ENCODE results near the gene TPRG1. TPM values are rescaled to one million over a fixed set of nuclear protein-coding genes. Genes with fewer than 3 reads are reported as not detected.

Gene TPRG1
- total RNA-seq, 4 donors from 2014 or later = 2.8 to 4.3 (median 3.1) TPM

DNA sequence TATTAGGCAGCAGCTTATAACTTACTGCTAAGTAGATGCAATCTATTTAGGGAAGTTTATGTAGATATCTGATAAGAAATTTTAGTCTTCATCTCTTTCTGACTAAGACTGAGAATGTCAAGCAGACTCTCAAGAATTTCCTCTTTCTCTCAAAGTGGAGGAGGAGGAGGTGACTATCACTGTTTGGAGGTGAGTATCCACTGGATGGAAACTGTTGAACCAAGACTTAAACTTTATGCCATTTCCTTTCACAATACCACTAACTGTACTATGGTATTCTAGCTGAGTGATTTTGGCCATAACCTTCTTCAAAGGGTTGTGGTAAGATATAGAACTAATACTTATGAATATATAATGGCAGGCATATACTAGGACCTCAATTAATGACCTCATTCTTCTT lies 64.6 kb downstream of the TPRG1 start:
- Histone ChIP-seq H3K4me1 (no peaks in the 10 kb centered on the region), H3K36me3 (no peaks in the 10 kb centered on the region), H3K27me3 (no peaks in the 10 kb centered on the region), H3K9me3 (no peaks in the 10 kb centered on the region), H3K27ac (replicated peaks in 1 of 4) (no peak overlapping the region), H3K4me3 (no peak overlapping the region)
- no peak for TF ChIP-seq POLR2AphosphoS5 (IDR thresholded peaks at IDR 0.05)
- no peak for TF ChIP-seq POLR2A (IDR thresholded peaks at IDR 0.05; ENCODE audit: low read depth)
- TF ChIP-seq EP300 (IDR thresholded peaks at IDR 0.05) = no peak
- TF ChIP-seq, protein P1, sequence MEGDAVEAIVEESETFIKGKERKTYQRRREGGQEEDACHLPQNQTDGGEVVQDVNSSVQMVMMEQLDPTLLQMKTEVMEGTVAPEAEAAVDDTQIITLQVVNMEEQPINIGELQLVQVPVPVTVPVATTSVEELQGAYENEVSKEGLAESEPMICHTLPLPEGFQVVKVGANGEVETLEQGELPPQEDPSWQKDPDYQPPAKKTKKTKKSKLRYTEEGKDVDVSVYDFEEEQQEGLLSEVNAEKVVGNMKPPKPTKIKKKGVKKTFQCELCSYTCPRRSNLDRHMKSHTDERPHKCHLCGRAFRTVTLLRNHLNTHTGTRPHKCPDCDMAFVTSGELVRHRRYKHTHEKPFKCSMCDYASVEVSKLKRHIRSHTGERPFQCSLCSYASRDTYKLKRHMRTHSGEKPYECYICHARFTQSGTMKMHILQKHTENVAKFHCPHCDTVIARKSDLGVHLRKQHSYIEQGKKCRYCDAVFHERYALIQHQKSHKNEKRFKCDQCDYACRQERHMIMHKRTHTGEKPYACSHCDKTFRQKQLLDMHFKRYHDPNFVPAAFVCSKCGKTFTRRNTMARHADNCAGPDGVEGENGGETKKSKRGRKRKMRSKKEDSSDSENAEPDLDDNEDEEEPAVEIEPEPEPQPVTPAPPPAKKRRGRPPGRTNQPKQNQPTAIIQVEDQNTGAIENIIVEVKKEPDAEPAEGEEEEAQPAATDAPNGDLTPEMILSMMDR (IDR thresholded peaks at IDR 0.05) = no peak
- intact Hi-C loops (cut with DNase I) = no loop called here
- DNase-seq (ENCODE audit: extremely low spot score) = no peak

DNA sequence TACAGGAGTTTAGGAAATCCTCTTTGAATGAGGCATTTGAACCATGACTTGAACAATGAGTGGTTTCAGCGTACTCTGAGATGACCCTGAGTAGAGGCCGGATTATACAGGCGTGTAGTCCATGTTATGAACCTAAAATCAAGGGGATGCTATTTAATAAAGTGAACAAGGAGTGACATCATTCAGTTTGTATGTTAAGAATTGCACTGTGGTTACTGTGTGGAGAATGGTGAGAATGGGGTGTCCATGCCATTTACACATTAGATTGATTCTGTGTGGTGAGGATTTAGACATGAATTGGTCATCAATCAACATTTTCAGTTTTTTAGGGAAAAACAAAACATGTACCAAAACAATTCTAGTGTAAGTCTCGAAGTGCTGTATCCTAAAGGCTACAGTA lies 65.8 kb downstream of the TPRG1 start:
- intact Hi-C loops (cut with DNase I) = no loop called here

DNA sequence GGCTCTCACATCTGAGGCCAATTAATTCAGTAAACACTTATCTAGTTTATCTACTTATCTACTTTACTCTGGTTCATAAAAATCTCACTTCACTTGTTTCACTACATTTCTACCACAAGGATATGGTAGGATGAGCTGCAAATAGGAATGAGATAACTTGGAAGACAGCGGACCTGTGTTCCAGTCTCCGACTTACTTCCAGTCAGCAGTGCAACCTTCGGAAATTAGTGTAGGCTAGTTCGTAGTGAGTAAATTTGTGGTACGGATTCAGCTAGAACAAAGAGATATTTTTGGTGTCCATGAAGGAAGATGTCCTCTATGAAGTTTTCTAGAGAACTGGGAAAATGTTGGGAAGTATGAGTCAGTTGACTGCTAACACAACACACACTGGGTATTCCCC lies 66.3 kb downstream of the TPRG1 start:
- 96% methylated on average over 5 of the region's 5 CpGs for WGBS
- DNase-seq (ENCODE audit: extremely low spot score) = no peak
- peaks cover 0 to 2% (median 1%) of the 10 kb centered on the region in 4 donors for H3K9me3 ChIP-seq
- intact Hi-C loops (cut with DNase I) = no loop called here
- H3K36me3 ChIP-seq = no peaks in the 10 kb centered on the region
- TF ChIP-seq, protein P1 (IDR thresholded peaks at IDR 0.05) = no peak
- TF ChIP-seq POLR2A (IDR thresholded peaks at IDR 0.05; ENCODE audit: low read depth) = no peak
- no peak for TF ChIP-seq POLR2AphosphoS5 (IDR thresholded peaks at IDR 0.05)
- TF ChIP-seq EP300 (IDR thresholded peaks at IDR 0.05) = no peak
- no peaks in the 10 kb centered on the region for H3K4me1 ChIP-seq
- H3K27ac ChIP-seq (replicated peaks in 1 of 4) = no peak overlapping the region
- no peaks in the 10 kb centered on the region for H3K27me3 ChIP-seq
- no peak overlapping the region for H3K4me3 ChIP-seq

More for the DNA sequence above, 65.8 kb downstream of the TPRG1 start:
- H3K36me3 ChIP-seq = no peaks in the 10 kb centered on the region
- DNase-seq (ENCODE audit: extremely low spot score) = no peak
- H3K4me3 ChIP-seq = no peak overlapping the region
- H3K27ac ChIP-seq (replicated peaks in 1 of 4) = no peak overlapping the region
- H3K9me3 ChIP-seq = no peaks in the 10 kb centered on the region
- no peaks in the 10 kb centered on the region for H3K4me1 ChIP-seq
- 90% methylated on average over 4 of the region's 4 CpGs for WGBS
- TF ChIP-seq POLR2AphosphoS5 (IDR thresholded peaks at IDR 0.05) = no peak
- TF ChIP-seq, protein P1 (IDR thresholded peaks at IDR 0.05) = no peak
- no peak for TF ChIP-seq EP300 (IDR thresholded peaks at IDR 0.05)
- TF ChIP-seq POLR2A (IDR thresholded peaks at IDR 0.05; ENCODE audit: low read depth) = no peak
- H3K27me3 ChIP-seq = no peaks in the 10 kb centered on the region

DNA sequence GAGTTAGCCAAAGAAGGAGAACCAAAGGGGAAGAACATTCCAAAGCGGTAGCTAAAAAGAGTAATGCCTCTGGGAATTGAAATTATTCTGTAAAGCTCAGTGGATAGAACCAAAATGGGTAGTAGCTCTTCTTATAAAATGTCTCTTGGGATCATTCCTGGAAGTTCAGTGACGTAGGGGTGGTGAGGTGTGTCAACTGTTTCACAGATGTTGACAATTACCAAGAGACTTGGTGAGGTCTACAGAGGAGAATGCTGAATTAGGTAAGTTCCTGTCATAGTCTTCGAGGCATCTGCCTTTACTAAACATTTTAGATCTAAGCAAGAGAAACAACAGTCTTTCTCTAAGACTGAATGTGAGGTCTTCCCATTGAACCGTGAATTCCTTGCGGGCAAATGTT lies 67.8 kb downstream of the TPRG1 start:
- no peak for DNase-seq (ENCODE audit: extremely low spot score)
- WGBS = 84% methylated on average over 5 of the region's 5 CpGs
- Histone ChIP-seq H3K4me3 (no peak overlapping the region), H3K4me1 (no peaks in the 10 kb centered on the region), H3K9me3 (peaks cover 0 to 12% (median 6%) of the 10 kb centered on the region in 4 donors), H3K27me3 (no peaks in the 10 kb centered on the region), H3K27ac (replicated peaks in 1 of 4) (no peak overlapping the region), H3K36me3 (no peaks in the 10 kb centered on the region)
- TF ChIP-seq POLR2A (IDR thresholded peaks at IDR 0.05; ENCODE audit: low read depth) = no peak
- TF ChIP-seq POLR2AphosphoS5 (IDR thresholded peaks at IDR 0.05) = no peak
- TF ChIP-seq, protein P1 (IDR thresholded peaks at IDR 0.05) = no peak
- no peak for TF ChIP-seq EP300 (IDR thresholded peaks at IDR 0.05)
- intact Hi-C loops (cut with DNase I) = no loop called here

DNA sequence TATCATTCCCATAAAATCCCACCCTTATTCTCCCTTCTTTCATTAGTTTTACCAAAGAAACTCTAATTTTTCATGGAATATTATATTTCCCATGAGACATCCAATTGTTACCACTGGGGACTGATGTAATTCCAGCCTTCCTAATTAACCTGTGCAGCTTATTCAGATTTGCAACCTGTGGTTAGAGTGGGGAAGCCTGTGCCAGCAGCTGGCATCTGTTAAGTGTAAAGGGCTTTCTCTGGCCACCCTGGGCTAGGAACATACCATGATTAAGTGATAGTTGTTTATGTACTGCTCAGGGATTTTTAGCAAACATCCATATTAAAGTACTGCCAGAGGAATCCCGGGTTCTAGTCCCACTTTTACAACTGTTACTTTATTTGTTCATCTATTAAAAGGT lies 78.2 kb downstream of the TPRG1 start:
- Histone ChIP-seq H3K4me1 (no peaks in the 10 kb centered on the region), H3K27ac (replicated peaks in 1 of 4) (no peak overlapping the region), H3K36me3 (no peaks in the 10 kb centered on the region), H3K27me3 (no peaks in the 10 kb centered on the region), H3K9me3 (peaks cover 0 to 7% (median 0%) of the 10 kb centered on the region in 4 donors), H3K4me3 (no peak overlapping the region)
- intact Hi-C loops (cut with DNase I) = no loop called here
- TF ChIP-seq EP300 (IDR thresholded peaks at IDR 0.05) (no peak), POLR2AphosphoS5 (IDR thresholded peaks at IDR 0.05) (no peak)
- WGBS = 94% methylated on average over 1 of the region's 1 CpG
- DNase-seq (ENCODE audit: extremely low spot score) = no peak
